ENCODE data around the gene THSD7A. TPM values are rescaled to one million over a fixed set of nuclear protein-coding genes. Genes with fewer than 3 reads are reported as not detected.

THSD7A gene
- total RNA-seq, 1 experiment from 2014 or later = under 0.01 TPM

GRCh38 chr7:11810043-11810625, 21.9 kb downstream of the THSD7A start:
- no peak for DNase-seq (ENCODE audit: low read depth)

- no peak for DNase-seq (ENCODE audit: low read depth)
Measured at GRCh38 chr7:11807000-11807399, 25.0 kb downstream of the THSD7A start.

GRCh38 chr7:11804621-11805020, 27.4 kb downstream of the THSD7A start:
- no peak for DNase-seq (ENCODE audit: low read depth)

- DNase-seq (ENCODE audit: low read depth) = no peak
Measured at GRCh38 chr7:11795231-11795630, 36.8 kb downstream of the THSD7A start.

GRCh38 chr7:11792166-11792565, 39.8 kb downstream of the THSD7A start:
- DNase-seq (ENCODE audit: low read depth) = no peak

DNA sequence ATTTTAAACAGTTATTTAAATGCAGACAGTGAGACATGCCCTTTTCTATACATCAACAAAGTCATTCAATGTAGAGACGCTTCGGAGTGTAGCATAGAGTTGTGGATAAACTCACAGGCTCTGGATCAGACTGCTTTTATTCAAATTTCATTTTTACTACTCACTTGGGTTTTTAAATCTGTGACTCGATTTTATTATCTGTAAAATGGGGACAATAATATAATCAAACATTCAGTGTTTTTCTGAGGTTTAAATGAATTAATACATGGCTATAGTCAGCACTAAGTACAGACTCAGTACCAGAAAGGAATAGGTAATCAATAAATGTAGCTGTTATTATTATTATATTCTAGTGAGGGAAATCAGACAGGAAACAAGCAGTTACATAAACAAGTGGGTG, 43.4 kb downstream of the THSD7A start:
- no peak for DNase-seq (ENCODE audit: low read depth)

DNA sequence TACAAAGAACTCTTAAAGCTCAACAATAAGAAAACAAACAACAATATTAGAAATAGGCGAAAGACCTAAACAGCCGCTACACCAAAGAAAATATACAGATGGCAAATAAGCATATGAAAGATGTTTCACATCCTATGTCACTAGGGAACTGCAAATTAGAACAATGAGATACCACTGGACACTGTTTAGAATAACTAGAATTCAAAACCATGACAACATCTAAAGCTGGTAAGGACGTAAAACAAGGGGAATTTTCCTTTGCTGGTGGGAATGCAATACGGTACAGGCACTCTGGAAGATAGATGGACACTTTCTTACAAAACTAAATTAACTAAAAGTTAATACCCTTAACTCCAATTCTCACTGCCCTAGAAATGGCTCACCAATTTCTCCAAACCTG, 44.5 kb downstream of the THSD7A start:
- no peak for DNase-seq (ENCODE audit: low read depth)

DNA sequence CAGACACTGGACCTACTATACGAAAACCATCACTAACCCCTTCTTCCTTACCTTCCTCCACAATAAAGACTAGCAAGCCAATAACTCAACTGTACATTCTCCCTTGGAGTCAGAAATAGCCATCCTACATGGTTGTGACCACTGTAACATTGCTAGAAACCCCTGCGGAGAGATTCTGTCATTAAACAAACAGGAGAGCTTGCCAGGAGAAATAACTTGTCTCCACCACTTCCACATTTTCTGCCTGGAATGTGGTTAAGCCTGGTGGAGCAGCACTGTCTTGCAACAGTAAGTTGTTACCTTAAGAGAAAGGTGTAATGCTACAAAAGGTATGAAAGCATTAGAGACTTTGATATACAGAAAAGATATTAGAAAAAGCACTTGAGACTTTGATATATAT, 45.8 kb downstream of the THSD7A start:
- no peak for DNase-seq (ENCODE audit: low read depth)

GRCh38 chr7:11784769-11785536, 47.0 kb downstream of the THSD7A start:
- no peak for DNase-seq (ENCODE audit: low read depth)

GRCh38 chr7:11779864-11780674, 51.9 kb downstream of the THSD7A start:
- DNase-seq (ENCODE audit: low read depth) = no peak

- no peak for DNase-seq (ENCODE audit: low read depth)
Measured at GRCh38 chr7:11776039-11776438, 56.0 kb downstream of the THSD7A start.

GRCh38 chr7:11775401-11775800, 56.6 kb downstream of the THSD7A start:
- DNase-seq (ENCODE audit: low read depth) = no peak

DNA sequence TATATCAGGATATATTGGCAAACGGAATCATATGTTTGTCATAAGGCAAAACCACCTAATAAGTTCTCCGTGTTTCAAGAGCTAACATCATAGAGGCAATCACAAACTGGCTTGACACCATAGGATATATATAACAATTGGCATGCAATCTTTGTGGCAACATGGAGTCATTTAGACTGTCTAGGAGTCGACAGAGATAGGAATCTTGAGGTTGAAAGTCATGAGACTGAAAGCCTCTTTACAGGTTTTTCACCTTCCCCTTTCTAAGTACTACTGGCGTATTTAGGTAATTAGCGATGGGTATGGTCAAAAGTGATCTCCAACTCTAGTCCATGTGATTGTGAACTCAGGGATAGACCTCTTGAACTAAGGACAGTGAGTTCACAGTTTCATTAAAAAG, 63.7 kb downstream of the THSD7A start:
- no peak for DNase-seq (ENCODE audit: low read depth)

DNA sequence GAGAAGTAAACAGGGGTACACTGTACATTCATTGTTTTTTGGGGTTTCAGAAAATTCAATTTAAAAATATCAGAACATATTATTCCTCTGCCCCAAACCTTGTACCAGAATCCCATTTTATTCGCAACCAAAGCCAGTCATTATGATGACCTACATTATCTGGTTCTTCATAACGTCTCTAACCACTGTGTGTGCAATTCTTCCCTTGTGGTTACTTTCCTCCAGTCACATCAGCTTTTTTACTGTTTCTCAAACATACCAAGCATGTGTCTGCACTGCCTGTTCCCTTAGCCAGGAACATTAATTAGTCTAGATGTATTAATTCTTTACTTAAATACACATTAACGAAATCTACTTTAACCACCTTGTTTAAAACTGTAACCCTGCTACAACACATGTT, 64.8 kb downstream of the THSD7A start:
- no peak for DNase-seq (ENCODE audit: low read depth)

DNA sequence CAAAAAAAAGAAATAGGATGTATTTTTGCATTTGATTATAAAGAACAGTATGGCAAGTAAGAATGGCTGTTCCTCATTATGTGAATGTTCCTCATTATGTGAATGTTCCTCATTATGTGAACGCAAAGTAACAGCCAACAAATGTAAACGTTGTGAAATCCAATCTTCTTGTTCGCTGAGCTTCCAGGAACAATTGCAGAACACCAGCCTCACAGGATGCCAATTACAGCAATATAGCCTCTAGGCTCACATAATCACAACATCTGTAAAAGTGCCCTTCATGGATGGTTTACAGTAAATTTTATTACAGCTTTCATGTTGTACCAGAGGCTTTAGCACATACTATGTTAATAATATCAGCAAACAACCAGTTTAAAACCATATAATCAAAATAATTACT, 71.6 kb downstream of the THSD7A start:
- DNase-seq (ENCODE audit: low read depth) = no peak

GRCh38 chr7:11758627-11759111, 73.3 kb downstream of the THSD7A start:
- DNase-seq (ENCODE audit: low read depth) = no peak

DNA sequence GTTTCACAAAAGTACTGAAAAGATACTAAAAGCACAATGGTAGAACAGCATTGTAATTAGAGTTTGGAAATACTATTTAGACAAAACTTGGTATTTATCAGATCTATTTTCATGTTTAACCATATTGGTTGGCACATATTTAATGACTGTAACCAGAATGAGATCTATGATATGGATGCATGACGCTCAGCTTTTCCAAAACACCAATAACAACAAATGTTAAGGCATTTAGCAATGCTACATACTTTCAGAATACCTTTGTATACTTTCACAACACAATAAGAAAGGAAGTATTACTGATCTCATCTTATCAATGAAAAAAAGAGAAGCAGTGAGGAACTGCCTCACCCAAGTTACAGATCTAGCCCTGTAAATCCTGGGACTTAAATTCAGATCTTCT, 74.8 kb downstream of the THSD7A start:
- DNase-seq (ENCODE audit: low read depth) = no peak

GRCh38 chr7:11754933-11755332, 77.1 kb downstream of the THSD7A start:
- no peak for DNase-seq (ENCODE audit: low read depth)

- no peak for DNase-seq (ENCODE audit: low read depth)
Measured at GRCh38 chr7:11754123-11754522, 77.9 kb downstream of the THSD7A start.

DNA sequence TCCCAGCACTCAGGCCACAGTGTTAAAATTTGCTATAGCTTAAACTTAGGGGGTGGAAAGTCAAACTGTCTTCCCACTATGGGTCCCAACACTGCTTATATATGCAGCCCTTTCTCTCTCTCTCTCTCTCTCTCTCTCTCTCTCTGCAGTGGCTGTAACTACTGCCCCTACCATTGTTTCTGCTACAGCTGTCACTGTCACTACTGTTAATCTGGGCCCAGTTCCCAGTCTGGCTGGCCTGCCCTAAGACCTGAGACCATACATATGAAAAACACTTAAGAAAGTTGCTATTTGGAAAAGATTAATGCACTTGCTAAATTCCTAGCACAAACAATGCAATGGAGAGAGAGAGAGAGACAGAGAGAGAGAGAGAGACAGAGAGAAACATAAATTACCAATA, 78.6 kb downstream of the THSD7A start:
- no peak for DNase-seq (ENCODE audit: low read depth)

DNA sequence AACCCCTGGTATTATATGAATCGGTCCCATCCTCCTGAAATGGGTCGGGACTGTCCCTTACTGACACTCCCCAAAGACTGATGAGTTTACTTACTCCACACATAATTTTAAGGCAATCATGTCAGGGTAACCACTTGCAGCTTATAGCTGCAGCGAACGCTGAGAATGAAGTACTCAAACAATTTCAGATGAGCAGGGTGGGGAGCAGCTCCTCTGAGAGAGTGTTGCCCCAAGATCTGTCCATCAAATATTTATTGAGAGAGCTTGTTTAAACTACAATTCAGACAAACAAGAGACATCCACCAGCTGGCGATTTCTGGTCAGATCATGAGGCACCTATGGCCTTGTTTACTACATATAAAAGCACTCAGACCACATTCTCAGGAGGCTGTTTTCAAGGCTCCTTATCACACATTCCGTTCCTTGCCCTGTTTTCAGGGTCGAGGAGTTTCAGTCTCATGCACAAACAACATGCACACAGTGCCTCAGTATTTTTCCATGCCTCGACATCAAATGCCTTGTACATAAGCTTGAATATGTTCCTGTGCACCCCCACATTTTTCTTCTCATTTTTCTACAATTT, 80.1 kb downstream of the THSD7A start:
- no peak for DNase-seq (ENCODE audit: low read depth)

- DNase-seq (ENCODE audit: low read depth) = no peak
Measured at GRCh38 chr7:11751315-11751714, 80.7 kb downstream of the THSD7A start.
